A549 (cell line): ENCODE data around the gene TM4SF4. TPM values are rescaled to one million over a fixed set of nuclear protein-coding genes. Genes with fewer than 3 reads are reported as not detected.

Experiments
- ATAC-seq, 2 experiments: fragments of 200-7000 bp in 1 of 2; fragments of >200 bp in 1 of 2; cut with Nextera tagmentation in 1 of 2; cut with Tn5 transposase in 1 of 2; 3 replicates each; pipeline versions ENCODE4 v1.8.0 to v1.9.1; 2018 to 2020; ENCODE audit warnings: mild to moderate bottlenecking in 1 of 2, moderate library complexity in 1 of 2
- CTCF ChIA-PET: fragments of 300-600 bp; sonication (Branson Sonifier 250); formaldehyde crosslinking; extraction: SDS; loops from one replicate; lab custom pipeline; 2021; ENCODE audit warnings: antibody characterized with exemption, inconsistent platforms; lab: Yijun Ruan, JAX
- POLR2A ChIA-PET: fragments of 350-600 bp; formaldehyde crosslinking; extraction: SDS; loops from one replicate; lab custom pipeline; 2021; ENCODE audit warnings: antibody characterized with exemption, inconsistent platforms; lab: Yijun Ruan, JAX
- DNase-seq, 2 experiments: peaks; one replicate each; pipeline versions ENCODE4 v3.0.0 to v3.0.0-alpha.2; 2011 to 2016; ENCODE audit warnings: low read depth in 1 of 2, low spot score in 1 of 2
- FAIRE-seq: peaks from 2 replicates; lab custom pipeline; 2011; peaks lifted over from hg19 to GRCh38; lab: Jason Lieb, UNC
- H3K27ac ChIP-seq, 2 experiments: fragments of >200 bp; sonication (Bioruptor Twin); formaldehyde crosslinking; 3 replicates each; pipeline ENCODE4 v1.5.1; 2016 to 2017
- H3K4me1 ChIP-seq: fragments of >200 bp; sonication (Bioruptor Twin); formaldehyde crosslinking; 3 replicates; pipeline ENCODE4 v1.6.1; 2016
- H3K4me2 ChIP-seq: fragments of >200 bp; sonication (Bioruptor Twin); formaldehyde crosslinking; 3 replicates; pipeline ENCODE4 v1.6.1; 2016
- H3K4me3 ChIP-seq: fragments of >200 bp; sonication (Bioruptor Twin); formaldehyde crosslinking; 3 replicates; pipeline ENCODE4 v1.5.1; 2016
- H3K9me3 ChIP-seq: fragments of >200 bp; sonication (Bioruptor Twin); formaldehyde crosslinking; 3 replicates; pipeline ENCODE4 v1.6.1; 2016
- ATOH8 ChIP-seq: fragments of 250-450 bp; sonication (Bioruptor Pico); IDR thresholded peaks from 2 replicates; pipeline ENCODE4 v1.5.0; 2020; ENCODE audit warnings: low read depth, mild to moderate bottlenecking, moderate library complexity
- CEBPB ChIP-seq, 2 experiments: fragments of >200 bp in 1 of 2; sonication (Bioruptor Twin) in 1 of 2; formaldehyde crosslinking in 1 of 2; IDR thresholded peaks; 2 replicates each; pipeline ENCODE4 v1.6.1; 2012 to 2016
- CHD4 ChIP-seq: fragments of 200-600 bp; sonication (generic); IDR thresholded peaks from 2 replicates; pipeline ENCODE4 v1.6.1; 2016; ENCODE audit warnings: antibody characterized with exemption, mild to moderate bottlenecking, borderline replicate concordance
- EHF ChIP-seq: fragments of 250-450 bp; sonication (Bioruptor Pico); IDR thresholded peaks from 2 replicates; pipeline ENCODE4 v1.5.0; 2020; ENCODE audit warnings: mild to moderate bottlenecking
- EHMT2 ChIP-seq: fragments of 200-600 bp; sonication (generic); IDR thresholded peaks from 2 replicates; pipeline ENCODE4 v1.6.1; 2016; ENCODE audit warnings: antibody characterized with exemption, low read depth, mild to moderate bottlenecking, moderate library complexity
- ESRRA ChIP-seq: fragments of 150-350 bp; IDR thresholded peaks from 2 replicates; pipeline ENCODE4 v1.6.1; 2014; ENCODE audit warnings: mild to moderate bottlenecking, low read length, borderline replicate concordance
- FOSB ChIP-seq: fragments of 250-450 bp; sonication (Bioruptor Pico); IDR thresholded peaks from 2 replicates; pipeline ENCODE4 v1.5.0; 2020; ENCODE audit warnings: mild to moderate bottlenecking, moderate library complexity
- FOXS1 ChIP-seq: fragments of 250-450 bp; sonication (Bioruptor Pico); IDR thresholded peaks from 2 replicates; pipeline ENCODE4 v1.5.0; 2020; ENCODE audit warnings: mild to moderate bottlenecking, moderate library complexity
- HDAC2 ChIP-seq: fragments of 200-600 bp; sonication (generic); IDR thresholded peaks from 2 replicates; pipeline ENCODE4 v1.6.1; 2016
- HEYL ChIP-seq: fragments of 250-450 bp; sonication (Bioruptor Pico); IDR thresholded peaks from 2 replicates; pipeline ENCODE4 v1.8.0; 2021; ENCODE audit warnings: mild to moderate bottlenecking, moderate library complexity
- HOXA7 ChIP-seq: fragments of 250-450 bp; sonication (Bioruptor Pico); IDR thresholded peaks from 2 replicates; pipeline ENCODE4 v1.5.0; 2020; ENCODE audit warnings: mild to moderate bottlenecking, moderate library complexity
- HOXB13 ChIP-seq: fragments of 250-450 bp; sonication (Bioruptor Pico); IDR thresholded peaks from 2 replicates; pipeline ENCODE4 v1.5.0; 2020; ENCODE audit warnings: low read depth, mild to moderate bottlenecking, moderate library complexity
- HOXB5 ChIP-seq: fragments of 250-450 bp; sonication (Bioruptor Pico); IDR thresholded peaks from 2 replicates; pipeline ENCODE4 v1.5.0; 2020; ENCODE audit warnings: mild to moderate bottlenecking, moderate library complexity
- KDM1A ChIP-seq: fragments of 200-600 bp; sonication (generic); IDR thresholded peaks from 2 replicates; pipeline ENCODE4 v1.6.1; 2016; ENCODE audit warnings: low read depth, mild to moderate bottlenecking
- MAX ChIP-seq: IDR thresholded peaks from 2 replicates; pipeline ENCODE4 v1.6.1; 2012
- MAZ ChIP-seq: fragments of 150-350 bp; IDR thresholded peaks from 2 replicates; pipeline ENCODE4 v1.6.1; 2014; ENCODE audit warnings: antibody characterized with exemption, low read depth, low read length, borderline replicate concordance
- NFE2L2 ChIP-seq: fragments of 150-350 bp; conservative IDR thresholded peaks from 2 replicates; pipeline ENCODE4 v1.6.1; 2014; ENCODE audit warnings: low read length
- NPAS2 ChIP-seq: fragments of 250-450 bp; sonication (Bioruptor Pico); IDR thresholded peaks from 2 replicates; pipeline ENCODE4 v1.8.0; 2022; ENCODE audit warnings: mild to moderate bottlenecking, moderate library complexity, borderline replicate concordance
- NR3C1 ChIP-seq: fragments of >200 bp; sonication (Bioruptor Twin); formaldehyde crosslinking; IDR thresholded peaks from 3 replicates; pipeline ENCODE4 v1.6.1; 2017
- POLR2A ChIP-seq: IDR thresholded peaks from 2 replicates; pipeline ENCODE4 v1.6.1; 2012; ENCODE audit warnings: mild to moderate bottlenecking, low read length
- POLR2AphosphoS2 ChIP-seq: conservative IDR thresholded peaks from 2 replicates; pipeline ENCODE4 v1.6.1; 2012; ENCODE audit warnings: low read length, improper control_type of control experiment, inconsistent platforms
- RAD21 ChIP-seq, 2 experiments: fragments of >200 bp in 1 of 2; sonication (Bioruptor Twin) in 1 of 2; formaldehyde crosslinking in 1 of 2; IDR thresholded peaks in 1 of 2; conservative IDR thresholded peaks in 1 of 2; 2 replicates in 1 of 2; 3 replicates in 1 of 2; pipeline ENCODE4 v1.6.1; 2012 to 2018; ENCODE audit warnings: inconsistent platforms in 1 of 2
- RCOR1 ChIP-seq: fragments of 150-350 bp; IDR thresholded peaks from 2 replicates; pipeline ENCODE4 v1.6.1; 2014; ENCODE audit warnings: antibody characterized with exemption, low read length, low read depth
- RFX5 ChIP-seq: fragments of 450-650 bp; IDR thresholded peaks from 2 replicates; pipeline ENCODE4 v1.7.1; 2014; ENCODE audit warnings: antibody characterized with exemption, mild to moderate bottlenecking, moderate library complexity
- SMC3 ChIP-seq: fragments of >200 bp; sonication (Bioruptor Twin); formaldehyde crosslinking; IDR thresholded peaks from 3 replicates; pipeline ENCODE4 v1.6.1; 2018; ENCODE audit warnings: inconsistent platforms
- SREBF2 ChIP-seq: fragments of 450-650 bp; IDR thresholded peaks from 2 replicates; pipeline ENCODE4 v1.6.1; 2014; ENCODE audit warnings: mild to moderate bottlenecking, moderate library complexity
- TP53 ChIP-seq: fragments of 250-450 bp; sonication (Bioruptor Pico); IDR thresholded peaks from 2 replicates; pipeline ENCODE4 v1.5.0; 2021; ENCODE audit warnings: mild to moderate bottlenecking, moderate library complexity
- ZC3H11A ChIP-seq: fragments of 450-650 bp; IDR thresholded peaks from 2 replicates; pipeline ENCODE4 v1.6.1; 2014; ENCODE audit warnings: antibody characterized with exemption, mild to moderate bottlenecking
- WGBS: methylation state at CpG from one replicate; pipeline ENCODE4 v1.1.6; 2017; ENCODE audit errors: missing lambda C conversion rate; 5-methylcytosine and 5-hydroxymethylcytosine counted together
- polyA plus RNA-seq, 4 experiments: library from polyadenylated mRNA; depleted of rRNA in 3 of 4; stranded (reverse); fragments of >200 nt; fragmentation: RNase III in 1 of 4; extraction: RNeasy Plus Mini Kit Qiagen cat#74134 plus additional on column Dnase treatment in 1 of 4; gene quantifications; 2 replicates in 3 of 4; 3 replicates in 1 of 4; pipeline ENCODE4 v1.2.3, GENCODE V29; 2011 to 2017
- TF ChIP-seq, protein P1 (sequence below): IDR thresholded peaks from 2 replicates; pipeline ENCODE4 v1.6.1; 2012; ENCODE audit warnings: low read depth, borderline replicate concordance
- TF ChIP-seq, protein P2 (sequence below): fragments of 250-450 bp; sonication (Bioruptor Pico); IDR thresholded peaks from 2 replicates; pipeline ENCODE4 v1.5.0; 2021; ENCODE audit warnings: mild to moderate bottlenecking, moderate library complexity, borderline replicate concordance
- TF ChIP-seq, protein P3 (sequence below): fragments of >200 bp; sonication (Bioruptor Twin); formaldehyde crosslinking; IDR thresholded peaks from 2 replicates; pipeline ENCODE4 v1.6.1; 2016

Gene TM4SF4
- polyA plus RNA-seq, 2 of the 4 experiments (the other 2 are of a cell fraction), result 17.4 to 45.2 TPM

- Histone ChIP-seq H3K4me1 (peaks cover 21% of the 10 kb centered on the region; the same call in 2 of the 3 replicates), H3K4me2 (no peak overlapping the region), H3K27ac (no peak overlapping the region), H3K4me3 (no peak overlapping the region), H3K9me3 (no peaks in the 10 kb centered on the region)
- ChIA-PET CTCF (interaction anchor here (1.0 to 5.1 kb wide), 9 partner anchors 14 to 264 kb away, joined by 3 to 52 read pairs (median 9); partner anchors contain the start of gene COMMD2), POLR2A (no interaction called here)
- TF ChIP-seq HOXB5 (no peak), SMC3 (no peak), CEBPB (IDR thresholded peaks at IDR 0.05) (no peak), HEYL (no peak), MAX (no peak), POLR2AphosphoS2 (no peak), POLR2A (no peak), ESRRA (no peak), RCOR1 (no peak), MAZ (no peak), HDAC2 (no peak), EHMT2 (no peak), NFE2L2 (no peak), HOXA7 (CRISPR knock-in tag) (no peak), TP53 (CRISPR knock-in tag) (no peak), RAD21 (conservative IDR thresholded peaks at IDR 0.05 in 1 of 2, IDR thresholded peaks at IDR 0.05 in 1 of 2) (no peak), FOSB (CRISPR knock-in tag) (no peak), ZC3H11A (no peak)
- TF ChIP-seq, protein P1, sequence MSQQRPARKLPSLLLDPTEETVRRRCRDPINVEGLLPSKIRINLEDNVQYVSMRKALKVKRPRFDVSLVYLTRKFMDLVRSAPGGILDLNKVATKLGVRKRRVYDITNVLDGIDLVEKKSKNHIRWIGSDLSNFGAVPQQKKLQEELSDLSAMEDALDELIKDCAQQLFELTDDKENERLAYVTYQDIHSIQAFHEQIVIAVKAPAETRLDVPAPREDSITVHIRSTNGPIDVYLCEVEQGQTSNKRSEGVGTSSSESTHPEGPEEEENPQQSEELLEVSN, result no peak
- TF ChIP-seq, protein P2, sequence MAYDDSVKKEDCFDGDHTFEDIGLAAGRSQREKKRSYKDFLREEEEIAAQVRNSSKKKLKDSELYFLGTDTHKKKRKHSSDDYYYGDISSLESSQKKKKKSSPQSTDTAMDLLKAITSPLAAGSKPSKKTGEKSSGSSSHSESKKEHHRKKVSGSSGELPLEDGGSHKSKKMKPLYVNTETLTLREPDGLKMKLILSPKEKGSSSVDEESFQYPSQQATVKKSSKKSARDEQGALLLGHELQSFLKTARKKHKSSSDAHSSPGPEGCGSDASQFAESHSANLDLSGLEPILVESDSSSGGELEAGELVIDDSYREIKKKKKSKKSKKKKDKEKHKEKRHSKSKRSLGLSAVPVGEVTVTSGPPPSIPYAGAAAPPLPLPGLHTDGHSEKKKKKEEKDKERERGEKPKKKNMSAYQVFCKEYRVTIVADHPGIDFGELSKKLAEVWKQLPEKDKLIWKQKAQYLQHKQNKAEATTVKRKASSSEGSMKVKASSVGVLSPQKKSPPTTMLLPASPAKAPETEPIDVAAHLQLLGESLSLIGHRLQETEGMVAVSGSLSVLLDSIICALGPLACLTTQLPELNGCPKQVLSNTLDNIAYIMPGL (CRISPR knock-in tag), result no peak
- WGBS, result 88% methylated on average over 3 of the region's 3 CpGs
- DNase-seq, result no peak
- ATAC-seq, result no peak
- no peak for FAIRE-seq
These were observed 35.0 kb downstream of the TM4SF4 start for GRCh38 chr3:149509526-149509925.

- ChIA-PET POLR2A (no interaction called here), CTCF (interaction anchor here (0.7 to 5.1 kb wide), 11 partner anchors 21 to 298 kb away, joined by 3 to 52 read pairs (median 9); partner anchors contain the start of gene COMMD2)
- peaks cover 21% of the 10 kb centered on the region; the same call in 2 of the 3 replicates for H3K4me1 ChIP-seq
- FAIRE-seq (no peak), ATAC-seq (no peak), DNase-seq (no peak)
- 77% methylated on average over 3 of the region's 3 CpGs for WGBS
- H3K4me3 ChIP-seq, result no peak overlapping the region
- H3K27ac ChIP-seq, result no peak overlapping the region
- no peaks in the 10 kb centered on the region for H3K9me3 ChIP-seq
- H3K4me2 ChIP-seq, result no peak overlapping the region
- no peak for TF ChIP-seq FOXS1
- TF ChIP-seq TP53 (CRISPR knock-in tag), result no peak
- TF ChIP-seq HEYL, result no peak
- TF ChIP-seq, protein P3, sequence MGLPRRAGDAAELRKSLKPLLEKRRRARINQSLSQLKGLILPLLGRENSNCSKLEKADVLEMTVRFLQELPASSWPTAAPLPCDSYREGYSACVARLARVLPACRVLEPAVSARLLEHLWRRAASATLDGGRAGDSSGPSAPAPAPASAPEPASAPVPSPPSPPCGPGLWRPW, result no peak
- TF ChIP-seq HOXA7 (CRISPR knock-in tag), result no peak
- no peak for TF ChIP-seq ESRRA
These were observed 36.0 kb downstream of the TM4SF4 start for GRCh38 chr3:149510480-149510879.

- FAIRE-seq, result no peak
- no peak for ATAC-seq
- H3K27ac ChIP-seq, result no peak overlapping the region
- no peak overlapping the region for H3K4me3 ChIP-seq
- no peaks in the 10 kb centered on the region for H3K9me3 ChIP-seq
- H3K4me1 ChIP-seq, result peaks cover 21% of the 10 kb centered on the region; the same call in 2 of the 3 replicates
- ChIA-PET POLR2A (no interaction called here), CTCF (interaction anchor here (0.6 to 5.1 kb wide), 22 partner anchors 9 to 391 kb away, joined by 3 to 52 read pairs (median 6); partner anchors contain the start of gene COMMD2)
- no peak overlapping the region for H3K4me2 ChIP-seq
- no peak for DNase-seq
- 65% methylated on average over 3 of the region's 3 CpGs for WGBS
- TF ChIP-seq FOSB (CRISPR knock-in tag) (no peak), HOXB13 (CRISPR knock-in tag) (no peak), SREBF2 (no peak), NR3C1 (no peak), KDM1A (no peak), NPAS2 (CRISPR knock-in tag) (no peak), MAX (no peak), CHD4 (no peak), POLR2AphosphoS2 (no peak), RFX5 (no peak), ATOH8 (CRISPR knock-in tag) (no peak), EHF (CRISPR knock-in tag) (no peak)
- TF ChIP-seq, protein P1, result no peak
These were observed 36.6 kb downstream of the TM4SF4 start for GRCh38 chr3:149511040-149511626.
